Testis (tissue), 2 donors: ENCODE measurements around the gene TOM1L2.

Source experiments
- POLR2A ChIP-seq: fragments of 450-650 bp; IDR thresholded peaks from one replicate; pipeline ENCODE4 v1.6.1; 2017; ENCODE audit warnings: antibody characterized with exemption, mild to moderate bottlenecking, moderate library complexity
- TF ChIP-seq, protein P1 (sequence below), 3 experiments: fragments of 450-650 bp in 2 of 3; fragments of 200-600 bp in 1 of 3; sonication (generic) in 1 of 3; IDR thresholded peaks; one replicate each; pipeline ENCODE4 v1.5.1; 2016 to 2019; ENCODE audit warnings: antibody characterized with exemption in 3 of 3, mild to moderate bottlenecking in 2 of 3, moderate library complexity in 1 of 3

GRCh38 chr17:17870247-17870646 is 102.0 kb downstream of the TOM1L2 start:
- TF ChIP-seq, protein P1, sequence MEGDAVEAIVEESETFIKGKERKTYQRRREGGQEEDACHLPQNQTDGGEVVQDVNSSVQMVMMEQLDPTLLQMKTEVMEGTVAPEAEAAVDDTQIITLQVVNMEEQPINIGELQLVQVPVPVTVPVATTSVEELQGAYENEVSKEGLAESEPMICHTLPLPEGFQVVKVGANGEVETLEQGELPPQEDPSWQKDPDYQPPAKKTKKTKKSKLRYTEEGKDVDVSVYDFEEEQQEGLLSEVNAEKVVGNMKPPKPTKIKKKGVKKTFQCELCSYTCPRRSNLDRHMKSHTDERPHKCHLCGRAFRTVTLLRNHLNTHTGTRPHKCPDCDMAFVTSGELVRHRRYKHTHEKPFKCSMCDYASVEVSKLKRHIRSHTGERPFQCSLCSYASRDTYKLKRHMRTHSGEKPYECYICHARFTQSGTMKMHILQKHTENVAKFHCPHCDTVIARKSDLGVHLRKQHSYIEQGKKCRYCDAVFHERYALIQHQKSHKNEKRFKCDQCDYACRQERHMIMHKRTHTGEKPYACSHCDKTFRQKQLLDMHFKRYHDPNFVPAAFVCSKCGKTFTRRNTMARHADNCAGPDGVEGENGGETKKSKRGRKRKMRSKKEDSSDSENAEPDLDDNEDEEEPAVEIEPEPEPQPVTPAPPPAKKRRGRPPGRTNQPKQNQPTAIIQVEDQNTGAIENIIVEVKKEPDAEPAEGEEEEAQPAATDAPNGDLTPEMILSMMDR (IDR thresholded peaks at IDR 0.05) = no peak
- no peak for TF ChIP-seq POLR2A
